HG02798 (cell line): ENCODE data around the gene UPK1B.
A peak's percentile ranks its signal among the peaks of the same experiment; 100 is the strongest.

Experiments used
- ATAC-seq: cut with Tn5 transposase; IDR thresholded peaks from one replicate; pipeline ENCODE4 v1.9.1; 2021; ENCODE audit warnings: mild to moderate bottlenecking; ENCODE audit not compliant: unreplicated experiment, poor library complexity

The UPK1B gene

GRCh38 chr3:119175872-119176756 lies 2.7 kb downstream of the UPK1B start:
- no peak for ATAC-seq

DNA sequence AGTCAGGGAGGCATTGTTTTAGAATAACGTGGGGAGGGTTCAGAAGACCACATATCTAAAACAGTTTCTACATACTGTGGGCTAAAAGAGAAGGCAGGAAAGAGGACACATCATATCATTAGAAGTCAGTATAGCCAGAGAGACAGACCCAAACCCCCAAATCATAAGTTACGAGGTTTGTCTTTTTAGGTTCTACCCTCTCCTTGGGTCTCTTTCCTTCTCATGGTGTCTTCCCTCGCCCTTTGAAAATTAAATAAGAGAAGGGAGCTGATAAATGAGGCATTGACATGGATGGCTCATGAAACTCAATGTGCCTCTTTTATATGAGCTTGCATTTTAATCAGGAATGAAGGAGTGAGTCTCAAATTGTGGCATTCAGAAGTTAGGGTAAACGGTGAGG lies 3.4 kb downstream of the UPK1B start:
- ATAC-seq, result no peak

DNA sequence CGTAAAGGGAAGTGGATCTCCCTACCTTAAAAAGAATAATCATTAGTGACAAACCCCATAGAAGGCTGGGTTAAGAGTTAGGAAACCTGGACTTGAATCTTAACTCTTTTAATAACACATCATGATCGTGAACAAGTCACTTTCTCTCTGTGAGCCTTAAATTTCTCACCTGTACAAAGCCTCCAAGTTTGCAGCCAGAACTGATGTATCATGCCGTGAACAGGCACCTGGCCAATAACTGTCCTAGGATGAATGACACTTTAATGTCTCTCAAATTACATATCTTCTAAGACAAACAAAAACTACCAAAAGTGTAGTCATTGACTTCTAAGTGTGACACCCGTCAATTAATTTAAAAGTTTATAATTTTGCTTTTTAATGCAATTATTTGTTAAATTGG lies 3.9 kb downstream of the UPK1B start:
- no peak for ATAC-seq

DNA sequence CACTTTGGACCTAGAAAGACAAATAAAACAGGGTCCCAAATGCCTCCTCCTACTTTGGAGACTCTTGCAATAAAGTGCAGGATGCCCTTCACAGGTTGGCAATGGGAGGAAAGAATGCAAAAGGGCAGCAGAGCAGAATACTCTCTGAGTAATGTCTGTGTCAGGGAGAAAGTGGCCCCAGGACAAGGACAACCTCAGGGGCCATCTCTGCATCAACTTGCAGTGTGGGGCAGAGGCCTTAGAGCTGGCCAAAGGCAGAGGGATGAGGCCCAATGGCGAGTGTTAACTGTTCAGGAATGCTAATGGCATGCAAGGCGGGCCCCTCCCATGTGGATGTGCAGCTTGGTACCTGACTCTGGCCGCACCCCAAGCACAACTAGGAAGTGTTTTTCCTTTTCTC lies 8.4 kb downstream of the UPK1B start:
- ATAC-seq, result no peak

- ATAC-seq, result no peak
These were observed 10.7 kb downstream of the UPK1B start for GRCh38 chr3:119184111-119184510.

DNA sequence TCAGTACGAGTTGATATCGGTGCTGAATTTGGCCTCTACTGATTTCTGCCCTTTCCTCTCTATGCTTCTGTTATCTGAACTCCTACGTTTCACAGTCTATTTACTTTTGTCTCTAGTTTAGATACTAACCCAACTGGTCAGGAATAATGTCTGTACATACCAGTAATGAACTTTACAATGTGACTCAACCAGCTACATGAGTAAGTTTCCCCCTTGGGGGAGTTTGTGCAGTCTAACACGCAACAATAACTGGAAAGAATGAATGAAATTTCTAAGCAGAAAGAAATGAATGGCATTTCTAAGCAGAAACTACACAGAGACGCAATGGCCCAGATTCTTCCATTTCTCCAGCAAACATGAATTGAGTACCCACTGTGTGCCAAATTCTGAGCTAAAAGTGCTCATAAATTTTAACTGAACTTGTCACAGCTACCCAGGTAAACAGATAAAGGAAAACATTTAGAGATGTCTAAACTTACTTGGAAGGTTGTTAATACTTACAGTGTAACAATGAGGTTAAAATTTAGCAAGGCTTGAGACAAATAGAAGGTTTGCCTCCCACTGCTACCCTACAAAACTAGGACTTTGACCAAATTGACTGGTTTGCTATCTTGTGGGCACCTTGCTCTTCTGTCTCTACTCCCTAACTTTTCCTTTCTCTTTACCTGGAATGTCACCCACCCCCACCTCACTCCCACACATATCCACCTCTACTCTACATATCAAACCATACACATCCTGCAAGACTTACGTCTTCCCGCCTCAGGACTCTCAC lies 11.6 kb downstream of the UPK1B start:
- no peak for ATAC-seq

GRCh38 chr3:119187266-119187665 lies 13.9 kb downstream of the UPK1B start:
- ATAC-seq, result no peak

DNA sequence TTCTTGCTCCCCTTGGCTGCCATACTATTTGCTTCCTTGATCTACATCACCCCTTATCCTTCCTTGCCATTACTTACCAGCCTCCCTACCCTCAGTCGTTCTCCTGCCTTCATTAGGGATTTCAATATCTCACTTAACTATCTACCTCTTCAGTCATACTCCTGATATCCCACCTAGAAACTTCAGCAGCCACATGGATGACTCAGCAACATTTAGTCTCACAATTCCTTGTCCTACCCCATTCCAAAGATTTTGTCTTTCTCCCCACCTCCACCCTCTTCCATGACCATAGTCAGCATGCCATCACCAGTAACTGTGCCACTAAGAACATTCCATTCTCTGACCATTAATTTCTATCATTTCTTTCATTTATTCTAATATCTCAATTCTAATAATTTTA lies 18.4 kb downstream of the UPK1B start:
- no peak for ATAC-seq

DNA sequence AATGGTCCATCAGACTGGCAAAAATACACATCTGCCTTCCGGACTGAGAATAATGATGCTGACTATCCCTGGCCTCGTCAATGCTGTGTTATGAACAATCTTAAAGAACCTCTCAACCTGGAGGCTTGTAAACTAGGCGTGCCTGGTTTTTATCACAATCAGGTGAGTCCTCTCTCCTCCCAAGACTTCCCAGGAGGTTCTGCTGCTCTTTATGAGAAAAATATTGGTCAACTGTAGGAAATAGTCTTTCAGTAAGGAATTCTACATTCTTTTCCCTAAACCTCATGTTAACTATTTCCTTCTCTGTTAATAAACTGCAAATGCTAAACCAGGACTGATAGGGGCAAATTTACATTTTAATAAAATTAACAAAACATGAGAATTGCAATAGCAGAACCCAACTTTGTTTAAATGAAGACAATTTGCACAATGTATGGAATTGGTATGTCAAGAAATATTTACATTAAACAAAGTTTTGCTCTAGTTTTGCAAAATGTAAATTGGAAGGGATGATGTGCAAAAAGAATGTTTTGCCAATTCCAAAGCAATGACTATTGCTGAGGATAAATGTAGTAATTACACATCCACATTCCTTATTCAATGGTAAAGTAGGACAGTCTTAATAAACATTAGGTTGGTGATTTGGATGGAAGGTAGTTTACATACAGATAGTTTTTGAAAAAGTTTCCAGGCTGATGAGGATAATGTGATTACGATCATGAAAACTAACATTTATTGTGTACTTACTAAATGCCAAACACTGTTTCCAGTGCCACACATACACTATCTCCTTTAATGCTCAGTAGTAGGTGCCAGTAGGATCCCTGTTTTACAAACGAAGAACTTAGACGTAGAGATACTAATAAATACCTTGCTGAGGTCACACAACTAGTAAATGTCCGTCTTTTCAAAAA lies 21.1 kb downstream of the UPK1B start:
- no peak for ATAC-seq

- no peak for ATAC-seq
These were observed 21.7 kb downstream of the UPK1B start for GRCh38 chr3:119195151-119195476.

DNA sequence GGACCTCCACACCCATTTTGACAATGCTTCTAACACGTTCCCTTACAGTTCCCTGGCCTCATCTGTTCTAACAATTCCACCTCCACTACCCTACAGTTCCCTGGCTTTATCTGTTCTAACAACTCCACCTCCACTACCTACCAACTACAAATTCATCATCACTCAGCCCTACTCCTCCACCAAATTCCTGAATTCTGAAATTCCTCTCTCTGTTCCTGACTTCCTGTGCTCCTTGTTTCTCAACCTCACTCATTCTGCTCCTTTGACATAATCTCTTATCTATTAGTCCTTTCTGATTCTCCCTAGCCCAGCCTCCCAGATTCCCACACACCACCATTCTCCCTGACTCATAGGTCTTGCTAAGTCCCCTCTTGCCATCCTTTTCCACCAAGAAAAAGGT lies 22.5 kb downstream of the UPK1B start:
- no peak for ATAC-seq

- no peak for ATAC-seq
These were observed 31.8 kb downstream of the UPK1B start for GRCh38 chr3:119205209-119205608.

DNA sequence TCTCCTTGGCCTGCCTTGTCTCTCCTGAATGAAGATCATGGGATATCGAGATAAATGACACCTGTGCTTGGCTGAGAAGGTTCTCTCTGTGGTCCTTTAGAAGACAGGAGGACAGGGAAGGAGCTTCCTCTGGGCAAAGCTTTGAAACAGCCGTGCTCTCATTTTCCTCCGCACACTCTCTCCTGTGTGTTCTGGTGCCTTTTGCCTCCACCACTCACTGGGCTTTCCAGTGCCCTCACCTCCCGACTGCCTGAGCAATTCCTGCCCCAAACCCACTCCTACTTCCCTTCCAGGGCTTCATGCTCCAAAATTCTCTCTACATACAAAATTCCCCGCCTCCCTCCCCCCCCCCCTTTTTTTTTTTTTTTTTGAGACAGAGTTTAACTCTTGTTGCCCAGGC lies 32.3 kb downstream of the UPK1B start:
- ATAC-seq, result no peak

DNA sequence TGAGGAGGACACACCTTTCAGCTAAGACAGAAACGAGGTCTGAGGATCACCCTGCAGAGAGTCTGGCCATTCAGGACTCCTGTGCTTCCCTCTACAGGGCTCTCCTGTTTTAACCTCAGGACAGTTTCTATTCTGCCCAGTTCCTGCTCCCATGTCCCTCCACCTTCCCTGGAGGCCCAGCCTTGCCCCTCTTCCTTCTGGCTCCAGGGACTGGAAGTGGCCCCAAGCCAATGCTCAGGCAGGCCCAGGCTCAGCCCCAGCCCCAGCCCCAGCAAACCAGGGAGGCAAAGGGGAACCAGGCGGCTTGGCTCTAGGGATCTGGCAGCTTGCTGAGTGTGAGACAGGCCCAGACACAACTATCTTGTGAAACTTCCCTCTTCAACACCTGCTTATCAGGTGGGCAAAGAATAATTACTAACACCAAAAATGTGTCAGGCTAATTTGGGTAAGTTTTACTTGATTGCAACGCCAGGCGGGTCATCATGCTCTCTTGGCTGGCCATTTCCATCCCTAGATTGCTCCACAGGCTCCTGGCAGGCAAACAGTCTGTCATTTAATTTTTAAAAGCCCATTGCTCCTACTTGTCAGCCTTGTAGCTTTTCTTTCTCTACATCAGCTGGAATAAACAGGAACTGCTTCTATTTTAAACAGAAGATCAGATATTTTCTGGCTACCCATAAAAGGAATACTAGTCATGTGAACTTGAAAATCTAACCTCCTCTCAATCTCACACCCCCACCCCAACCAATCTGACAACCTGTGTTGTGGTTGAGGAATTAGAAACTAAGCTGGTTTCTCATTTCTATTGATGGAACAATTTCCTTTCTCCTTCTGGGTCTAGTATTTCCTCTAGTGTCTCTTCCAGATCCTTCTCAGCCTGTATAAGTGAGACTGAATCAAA lies 33.5 kb downstream of the UPK1B start:
- ATAC-seq, result no peak

GRCh38 chr3:119207512-119207875 lies 34.1 kb downstream of the UPK1B start:
- no peak for ATAC-seq

DNA sequence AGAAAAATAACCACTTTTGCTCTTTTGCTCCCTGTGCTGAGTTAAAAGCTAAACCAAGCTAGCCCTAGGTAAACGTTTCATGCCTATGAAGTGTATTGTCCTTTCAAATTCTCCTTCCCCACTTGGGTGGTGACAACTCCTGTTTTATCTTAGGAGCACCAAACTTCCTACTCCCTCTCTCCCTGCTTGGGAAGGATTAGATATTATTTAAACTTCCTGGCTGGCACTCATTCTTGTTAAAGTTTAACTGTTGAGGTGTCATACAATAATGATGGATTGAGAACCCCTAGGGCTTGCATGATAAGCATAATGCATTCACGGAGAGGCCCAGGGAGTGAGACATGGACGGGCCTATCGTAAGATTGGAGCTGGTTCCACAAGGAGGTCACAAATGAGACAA lies 37.8 kb downstream of the UPK1B start:
- ATAC-seq, result no peak

DNA sequence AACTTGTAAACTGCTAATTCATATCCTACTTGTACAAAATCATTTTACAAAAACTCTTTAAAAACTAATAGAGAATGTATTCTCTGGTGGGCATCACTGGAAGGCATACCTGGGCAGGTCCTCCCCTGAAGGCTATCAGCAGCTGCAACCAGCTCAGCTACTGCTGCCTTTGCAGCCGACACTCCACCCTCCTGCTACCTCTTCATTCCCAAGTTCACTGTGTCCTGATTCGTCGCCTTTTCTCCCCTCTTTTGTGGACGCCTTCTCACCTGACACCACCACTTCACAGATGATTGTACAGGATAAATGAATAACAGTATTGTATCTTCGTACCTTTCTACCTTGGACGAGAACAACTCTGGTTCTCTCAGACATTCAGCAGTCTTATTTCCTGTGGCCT lies 38.4 kb downstream of the UPK1B start:
- ATAC-seq, result no peak

DNA sequence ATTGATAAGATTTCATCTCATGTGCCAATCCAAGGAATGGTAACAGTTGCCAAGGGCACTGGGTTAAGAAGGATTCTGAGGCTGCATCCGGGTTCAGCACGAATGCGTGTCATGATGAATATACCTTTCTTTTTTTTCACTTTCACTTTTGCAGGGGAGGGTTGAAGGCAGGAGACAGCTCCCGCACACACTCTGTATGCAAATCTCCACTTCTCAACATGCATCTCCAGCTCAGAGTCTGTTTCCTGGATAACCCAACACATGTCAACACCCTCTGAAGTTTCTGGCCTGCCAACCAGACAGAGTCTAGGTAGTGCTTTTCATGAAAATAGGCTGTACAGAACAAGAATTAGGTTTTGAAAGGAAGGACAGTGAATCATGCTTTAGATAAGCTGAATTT lies 45.7 kb downstream of the UPK1B start:
- peak; percentile 91 for ATAC-seq

DNA sequence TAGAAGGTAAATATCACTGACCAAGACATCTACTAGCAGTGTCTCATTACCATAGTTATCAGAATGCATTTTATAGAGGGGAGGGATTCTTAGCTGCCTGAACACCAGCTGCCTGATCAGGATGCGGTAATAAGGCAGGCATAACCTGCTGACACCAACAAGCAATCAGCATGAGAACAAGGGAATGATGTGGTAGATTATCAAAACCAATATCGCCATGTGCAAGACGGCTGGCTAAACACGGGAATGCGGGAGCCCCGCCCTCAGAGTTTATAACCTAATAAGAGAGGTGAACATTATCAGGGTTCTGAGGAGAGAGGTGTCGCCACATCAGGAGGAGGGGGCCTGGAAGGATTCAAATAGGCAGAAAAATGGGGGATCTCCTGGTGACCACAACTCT lies 46.8 kb downstream of the UPK1B start:
- no peak for ATAC-seq
